GM21723 (cell line): Measurements from ENCODE around the gene RASGRP1.

Experiments
- ATAC-seq: cut with Tn5 transposase; IDR thresholded peaks from one replicate; pipeline ENCODE4 v1.9.1; 2021; ENCODE audit warnings: mild to moderate bottlenecking, moderate library complexity; ENCODE audit not compliant: unreplicated experiment

Gene RASGRP1

DNA sequence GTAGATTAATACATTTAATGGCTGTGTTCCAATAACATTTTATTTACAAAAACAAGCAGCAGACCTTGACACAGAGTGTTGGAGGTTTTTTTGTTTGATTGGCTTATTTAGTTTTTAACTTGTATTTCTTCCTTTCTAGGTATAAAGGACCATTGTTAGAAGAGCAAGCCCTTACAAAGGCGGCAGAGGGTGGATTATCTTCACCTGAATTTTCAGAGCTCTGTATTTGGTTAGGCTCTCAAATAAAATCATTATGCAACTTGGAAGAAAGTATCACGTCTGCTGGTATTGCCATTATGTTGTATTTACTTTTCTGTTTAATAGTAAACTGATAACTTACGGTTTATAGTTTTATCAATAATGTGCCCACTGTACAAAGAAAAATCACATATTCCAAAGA, 100.7 kb downstream of the RASGRP1 start:
- no peak for ATAC-seq

DNA sequence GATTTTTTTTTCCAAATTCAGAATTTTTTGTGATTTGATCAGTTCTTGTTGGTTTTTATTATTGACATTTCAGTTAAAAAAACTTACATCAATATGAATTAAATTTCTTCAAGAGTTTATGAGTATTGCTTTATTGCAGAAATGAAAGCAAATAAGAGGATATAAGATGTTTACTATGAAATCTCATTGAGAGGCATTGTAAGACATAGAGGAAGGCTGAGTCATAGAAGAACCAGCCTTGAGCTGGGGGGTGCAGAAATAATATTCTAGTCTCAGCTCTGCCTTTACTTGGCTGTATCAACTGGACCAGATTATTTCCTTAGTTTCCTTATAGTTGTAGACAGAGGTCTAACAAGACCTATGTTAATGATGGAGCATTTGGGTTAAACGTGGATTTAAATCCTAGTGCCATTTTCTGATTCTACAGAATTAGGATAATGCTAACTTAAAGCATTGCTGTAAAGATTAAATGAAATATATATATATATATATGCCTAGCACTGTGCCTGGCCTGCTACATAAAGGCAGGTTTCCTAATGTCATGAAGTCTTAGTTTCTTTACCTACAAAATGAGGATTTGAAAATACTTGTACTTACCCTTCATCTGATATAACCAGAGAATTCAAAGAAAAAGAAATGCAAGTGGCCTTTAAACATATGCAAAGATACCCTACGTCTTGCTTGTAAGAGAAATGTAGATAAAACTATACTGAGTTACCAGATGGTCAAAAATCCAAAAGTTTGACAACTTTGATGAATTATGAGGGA, 103.4 kb downstream of the RASGRP1 start:
- peak; percentile 79 for ATAC-seq

DNA sequence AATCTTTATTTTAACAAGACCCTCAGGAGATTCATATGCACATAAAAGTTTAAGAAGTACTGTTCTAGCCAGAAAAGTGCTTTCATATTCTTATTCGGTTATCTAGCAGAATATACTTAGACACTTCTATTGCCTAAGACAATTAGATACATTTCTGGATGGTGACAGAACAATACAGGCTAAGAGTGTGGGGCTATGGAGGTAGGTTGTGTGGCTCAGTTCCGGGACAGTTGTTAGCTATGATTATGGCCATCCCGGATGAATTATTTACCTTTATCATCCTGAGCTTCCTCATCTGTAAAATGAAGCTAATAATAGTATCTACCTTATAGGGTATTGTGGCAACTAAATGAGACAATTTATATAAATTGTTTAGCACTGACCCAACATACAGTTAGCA, 104.1 kb downstream of the RASGRP1 start:
- no peak for ATAC-seq

DNA sequence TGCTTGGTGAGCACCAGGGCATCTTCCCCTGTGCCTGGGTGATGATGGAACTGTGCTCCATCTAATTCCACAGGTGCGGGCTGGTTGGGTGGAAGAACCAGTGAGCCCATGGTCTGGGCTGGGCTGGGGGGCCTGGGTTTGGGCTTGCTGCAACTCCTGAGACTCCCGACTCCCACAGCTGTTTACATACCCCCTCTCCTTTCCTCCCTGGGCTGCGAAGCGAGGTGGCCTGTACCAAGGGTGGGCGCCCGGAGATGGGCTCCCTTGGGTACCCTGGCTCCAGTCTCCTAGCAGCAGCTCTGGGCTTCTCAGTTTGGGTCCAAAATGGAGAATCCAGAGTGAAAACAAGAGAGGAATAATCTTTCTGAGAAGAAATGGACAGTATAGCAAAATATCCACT, 105.1 kb downstream of the RASGRP1 start:
- no peak for ATAC-seq

DNA sequence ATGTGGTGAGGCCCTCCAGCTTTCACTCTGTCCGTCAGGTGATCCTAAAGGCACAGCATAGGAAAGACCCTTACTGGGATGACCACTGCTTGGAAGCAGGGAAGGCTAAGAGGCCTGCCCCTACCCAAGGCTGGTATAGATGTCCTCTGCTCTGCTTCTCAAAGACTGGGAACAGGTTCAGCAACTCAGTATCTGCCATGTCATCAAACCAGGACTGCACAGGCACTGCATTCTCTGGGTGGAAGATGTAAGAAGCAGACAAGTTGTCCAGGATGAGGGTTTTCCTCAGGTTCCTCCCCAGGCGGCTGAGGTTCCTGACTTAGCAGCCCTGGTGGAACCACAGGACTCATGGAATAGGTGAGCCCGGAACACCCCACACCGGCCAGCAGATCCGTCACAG, 106.0 kb downstream of the RASGRP1 start:
- no peak for ATAC-seq

DNA sequence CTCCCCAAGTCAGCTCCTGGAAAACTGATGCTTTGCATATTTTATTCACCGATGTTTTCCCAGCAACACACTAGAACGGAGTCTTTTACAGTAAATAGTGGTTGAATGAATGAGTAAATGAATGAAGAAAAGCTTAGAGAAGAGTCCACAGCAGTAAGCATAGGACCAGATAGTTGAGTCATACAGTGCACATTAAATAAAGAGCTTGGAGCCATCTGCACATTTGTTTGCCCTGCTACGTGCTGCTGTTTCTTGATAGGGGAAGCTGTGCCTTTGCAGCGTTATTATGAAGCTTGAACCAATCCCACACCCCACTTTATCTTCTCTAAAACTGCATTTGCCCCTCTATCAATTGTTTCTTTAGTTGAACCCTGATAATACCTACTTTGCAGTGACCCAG, 109.5 kb downstream of the RASGRP1 start:
- ATAC-seq, result no peak

DNA sequence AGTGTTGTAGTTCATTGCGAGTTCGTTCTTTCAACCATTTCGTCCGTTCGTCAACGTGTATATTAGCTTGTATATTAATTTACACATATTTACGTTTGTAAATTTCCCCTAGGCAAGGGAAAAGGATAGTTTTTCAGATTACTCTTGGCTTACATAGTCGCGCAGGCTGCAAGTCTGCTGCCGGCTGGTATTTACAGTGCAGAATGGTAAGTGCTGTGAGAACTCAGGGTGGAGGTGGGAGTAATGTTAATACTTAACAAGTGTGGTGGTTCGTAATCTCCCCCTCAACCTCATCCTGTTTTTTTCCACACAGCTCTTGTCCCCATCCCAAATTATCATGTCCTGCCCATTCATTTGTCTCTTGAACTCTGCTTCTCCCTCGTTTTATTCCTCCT, 109.9 kb downstream of the RASGRP1 start:
- ATAC-seq, result no peak

DNA sequence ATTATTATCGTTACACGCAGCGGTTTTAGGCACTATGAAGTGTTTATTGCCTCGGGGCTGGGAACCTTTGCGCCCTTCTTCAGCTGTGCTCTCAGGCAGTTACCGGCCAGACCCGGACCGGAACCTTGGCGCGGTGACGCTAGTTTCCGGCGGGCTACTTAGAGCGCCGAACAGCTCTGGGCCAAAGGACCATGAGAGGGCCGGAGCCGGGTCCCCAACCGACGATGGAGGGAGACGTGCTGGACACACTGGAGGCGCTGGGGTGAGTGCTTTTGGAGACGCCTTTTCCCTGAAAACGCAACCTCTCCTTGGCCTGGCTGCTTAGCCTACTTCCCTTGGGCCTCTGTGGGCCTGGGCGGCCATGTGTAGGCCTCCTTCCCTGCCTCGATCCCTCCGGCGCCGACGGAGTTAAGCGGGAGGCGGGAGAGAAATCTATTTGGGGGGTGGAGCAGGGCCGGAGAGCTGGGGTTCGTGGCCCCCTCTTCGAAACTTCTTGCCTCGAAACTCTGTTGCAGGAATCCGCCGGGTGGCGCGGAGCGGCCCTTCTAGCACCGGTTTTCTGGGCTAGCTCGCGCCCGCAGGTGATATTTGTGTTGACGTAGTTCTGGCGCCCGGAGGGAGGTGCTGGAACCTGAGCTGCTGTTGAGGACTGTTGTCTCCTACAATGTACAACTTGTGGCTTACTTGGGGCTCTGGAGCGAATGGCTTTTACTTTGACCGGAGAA, 110.5 kb downstream of the RASGRP1 start, which contains the start of gene FAM98B:
FAM98B (plus strand) TSS at position 157 of the 725 bp plus-strand sequence; CDS start at position 192, 35 bp downstream.
- ATAC-seq, result peak; percentile 89

DNA sequence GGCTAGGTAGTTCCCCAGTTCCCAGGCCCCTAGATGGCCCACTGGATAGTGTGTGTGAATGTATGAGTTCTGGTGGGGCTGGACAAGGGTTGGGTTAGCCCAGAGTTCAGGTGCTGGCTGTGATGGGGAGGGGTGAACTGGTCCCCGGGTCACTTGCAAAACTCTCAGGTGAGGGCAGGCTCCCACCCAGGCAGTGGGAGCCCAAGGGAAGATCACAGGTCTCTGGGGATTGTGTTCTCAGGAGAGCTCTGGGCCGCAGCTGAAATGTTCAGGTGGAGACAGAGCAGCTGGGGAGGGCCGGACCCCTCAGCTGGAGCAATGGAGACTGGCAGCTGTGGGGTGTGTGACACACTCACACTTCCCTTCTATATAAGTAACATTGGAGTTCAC, 123.5 kb downstream of the RASGRP1 start:
- ATAC-seq, result no peak

DNA sequence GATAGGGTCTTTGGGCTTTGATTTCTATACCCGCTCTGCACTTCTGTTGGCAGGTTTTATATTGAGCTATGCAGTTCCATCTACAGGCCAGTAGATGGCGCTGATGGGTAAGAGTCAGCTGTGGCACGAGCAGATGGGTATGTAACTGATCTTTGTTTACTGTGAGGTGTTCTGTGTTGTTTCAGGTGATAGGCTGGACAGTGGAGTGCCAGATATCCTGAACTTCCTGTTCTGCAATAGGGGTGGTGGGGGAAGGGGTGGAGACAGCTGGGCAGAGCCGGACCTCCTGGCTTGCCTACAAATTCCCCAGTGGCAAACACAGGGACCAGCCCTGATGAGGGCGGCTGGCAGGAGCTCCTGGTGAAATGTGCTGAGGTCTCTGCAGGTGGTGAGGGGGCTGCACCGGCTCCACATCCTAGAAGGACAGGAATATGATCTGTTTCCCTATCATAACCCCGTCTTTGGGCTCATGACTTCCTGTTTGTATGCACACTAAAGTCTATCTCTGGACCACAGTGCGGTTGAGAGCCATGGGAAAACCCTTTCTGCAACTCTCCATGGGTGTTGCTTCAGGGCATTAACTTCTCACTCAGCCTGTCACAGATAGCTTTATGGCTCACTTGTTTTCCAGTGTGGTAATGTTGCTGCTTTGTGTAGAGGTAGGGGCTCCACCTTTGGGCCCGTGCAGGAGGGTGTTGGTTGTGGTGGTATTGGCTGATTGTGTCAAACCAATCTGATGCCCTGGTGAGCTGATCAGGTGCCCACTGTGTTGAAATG, 124.1 kb downstream of the RASGRP1 start:
- peak; percentile 74 for ATAC-seq
